ENCODE measurements around the gene SRRM2. TPM values are rescaled to one million over a fixed set of nuclear protein-coding genes. Genes with fewer than 3 reads are reported as not detected.

Gene SRRM2
- total RNA-seq, 1 experiment from 2014 or later: 127 TPM

DNA sequence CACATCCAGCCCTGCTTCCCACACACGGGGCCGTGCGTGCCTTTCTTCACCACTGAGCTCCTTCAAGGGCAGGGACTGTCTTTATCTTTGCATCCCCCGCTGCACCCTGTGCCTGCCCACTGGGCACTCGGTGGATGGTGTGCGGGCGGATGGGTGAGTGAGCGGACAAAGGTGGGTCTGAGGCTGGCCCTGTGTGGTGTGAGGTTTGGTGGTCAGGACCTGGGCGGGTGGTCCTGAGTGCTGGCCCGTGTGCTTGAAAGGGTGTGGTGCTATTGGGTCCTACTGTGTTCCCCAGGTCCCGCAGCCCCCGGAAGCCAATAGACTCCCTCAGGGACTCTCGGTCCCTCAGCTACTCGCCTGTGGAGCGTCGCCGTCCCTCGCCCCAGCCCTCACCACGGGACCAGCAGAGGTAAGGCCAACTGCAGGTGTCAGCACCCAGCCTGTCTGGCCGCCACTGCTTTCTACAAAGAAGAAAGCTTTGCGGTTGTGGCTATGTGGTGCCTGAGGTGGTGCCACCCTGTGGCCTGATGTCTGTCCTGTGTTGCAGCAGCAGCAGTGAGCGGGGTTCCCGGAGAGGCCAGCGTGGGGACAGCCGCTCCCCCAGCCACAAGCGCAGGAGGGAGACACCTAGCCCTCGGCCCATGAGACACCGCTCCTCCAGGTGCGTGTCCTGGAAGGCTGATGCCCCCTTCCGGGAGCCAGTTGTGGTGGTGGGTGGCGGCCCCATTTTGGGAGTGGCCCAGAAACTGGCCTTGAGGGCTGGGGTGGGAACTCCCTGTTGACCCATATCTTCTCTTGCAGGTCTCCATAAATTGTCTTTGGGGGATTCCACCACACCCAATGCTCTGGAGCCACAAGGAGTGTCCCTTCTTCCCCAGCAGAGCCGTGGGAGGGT lies 17.9 kb downstream of the SRRM2 start:
- DNase-seq: peak; percentile 80
- H3K36me3 ChIP-seq (ENCODE audit: insufficient read depth, low read length): peaks cover 42% of the 10 kb centered on the region; the same call in 1 of the 2 replicates
- H3K9ac ChIP-seq (ENCODE audit: low read length): no peak overlapping the region
- H2AFZ ChIP-seq (ENCODE audit: low read length): no peak overlapping the region
- peaks cover 8% of the 10 kb centered on the region for H3K79me2 ChIP-seq (ENCODE audit: low read length)
- H3K9me2 ChIP-seq (replicated peaks; ENCODE audit: insufficient read depth, low read length): no peaks in the 10 kb centered on the region
- no peaks in the 10 kb centered on the region for H3K27me3 ChIP-seq (ENCODE audit: low read length)
- H3K4me3 ChIP-seq (ENCODE audit: low read length): no peak overlapping the region
- no peak overlapping the region for H3K4me2 ChIP-seq (ENCODE audit: low read depth, low read length, poor library complexity, severe bottlenecking)
- no peak overlapping the region for H3K27ac ChIP-seq (ENCODE audit: low read length)
- H3K4me1 ChIP-seq (ENCODE audit: low read length): peaks cover 10% of the 10 kb centered on the region
- no peaks in the 10 kb centered on the region for H3K9me3 ChIP-seq (ENCODE audit: low read length)
- H4K20me1 ChIP-seq (ENCODE audit: insufficient read depth, low read depth, low read length): peaks cover 37% of the 10 kb centered on the region

DNA sequence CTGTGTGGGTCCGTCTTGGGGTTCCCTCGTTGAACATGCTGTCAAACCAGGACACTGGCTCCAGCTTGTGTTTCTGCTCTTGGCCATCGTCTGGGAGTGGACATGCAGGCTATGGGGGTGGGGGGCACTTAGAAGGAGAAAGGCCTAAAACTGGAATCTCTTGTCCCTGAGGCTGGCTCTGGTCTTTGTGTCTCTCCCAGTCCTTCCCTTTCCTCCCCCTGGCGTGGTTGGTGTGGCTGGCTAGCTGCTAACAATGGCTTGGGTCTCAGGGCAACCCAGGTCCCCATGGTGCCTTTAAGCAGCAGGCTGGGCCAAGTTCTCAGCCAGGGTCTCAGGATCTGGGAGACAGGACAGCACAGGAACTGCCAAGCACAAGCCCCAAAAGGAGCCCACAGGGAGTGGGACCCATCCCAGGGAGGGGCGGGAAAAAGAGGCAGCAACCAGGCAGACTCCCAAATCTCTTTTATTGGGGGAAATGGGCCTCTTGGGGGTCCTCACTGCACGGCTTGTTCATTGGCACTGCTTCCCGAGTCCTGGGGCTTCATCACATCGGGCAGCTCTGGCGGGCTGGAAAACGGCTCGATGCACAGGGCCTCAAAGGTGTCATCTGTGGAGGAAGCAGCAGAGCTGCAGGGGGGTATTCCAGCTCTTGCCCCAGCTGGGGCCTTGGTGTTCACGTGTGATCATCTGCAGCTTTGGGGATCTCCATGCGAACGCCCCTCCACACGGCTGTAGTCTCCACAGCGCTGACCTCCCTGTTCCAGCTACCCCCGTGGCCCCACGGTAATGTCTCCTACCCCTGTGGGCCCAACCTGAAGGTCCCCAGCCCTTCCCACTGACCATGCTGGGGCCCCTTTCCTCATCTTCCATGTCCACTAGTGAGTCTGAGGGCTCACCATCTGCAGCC lies 19.3 kb downstream of the SRRM2 start:
- Histone ChIP-seq H3K4me1 (ENCODE audit: low read length) (peaks cover 19% of the 10 kb centered on the region), H3K27me3 (ENCODE audit: low read length) (no peaks in the 10 kb centered on the region), H2AFZ (ENCODE audit: low read length) (no peak overlapping the region), H4K20me1 (ENCODE audit: insufficient read depth, low read depth, low read length) (peaks cover 29% of the 10 kb centered on the region), H3K27ac (ENCODE audit: low read length) (no peak overlapping the region), H3K4me3 (ENCODE audit: low read length) (no peak overlapping the region), H3K79me2 (ENCODE audit: low read length) (peaks cover 19% of the 10 kb centered on the region), H3K9ac (ENCODE audit: low read length) (no peak overlapping the region), H3K9me2 (replicated peaks; ENCODE audit: insufficient read depth, low read length) (no peaks in the 10 kb centered on the region), H3K4me2 (ENCODE audit: low read depth, low read length, poor library complexity, severe bottlenecking) (no peak overlapping the region), H3K36me3 (ENCODE audit: insufficient read depth, low read length) (peaks cover 36% of the 10 kb centered on the region; the same call in 1 of the 2 replicates), H3K9me3 (ENCODE audit: low read length) (no peaks in the 10 kb centered on the region)
- DNase-seq: no peak

DNA sequence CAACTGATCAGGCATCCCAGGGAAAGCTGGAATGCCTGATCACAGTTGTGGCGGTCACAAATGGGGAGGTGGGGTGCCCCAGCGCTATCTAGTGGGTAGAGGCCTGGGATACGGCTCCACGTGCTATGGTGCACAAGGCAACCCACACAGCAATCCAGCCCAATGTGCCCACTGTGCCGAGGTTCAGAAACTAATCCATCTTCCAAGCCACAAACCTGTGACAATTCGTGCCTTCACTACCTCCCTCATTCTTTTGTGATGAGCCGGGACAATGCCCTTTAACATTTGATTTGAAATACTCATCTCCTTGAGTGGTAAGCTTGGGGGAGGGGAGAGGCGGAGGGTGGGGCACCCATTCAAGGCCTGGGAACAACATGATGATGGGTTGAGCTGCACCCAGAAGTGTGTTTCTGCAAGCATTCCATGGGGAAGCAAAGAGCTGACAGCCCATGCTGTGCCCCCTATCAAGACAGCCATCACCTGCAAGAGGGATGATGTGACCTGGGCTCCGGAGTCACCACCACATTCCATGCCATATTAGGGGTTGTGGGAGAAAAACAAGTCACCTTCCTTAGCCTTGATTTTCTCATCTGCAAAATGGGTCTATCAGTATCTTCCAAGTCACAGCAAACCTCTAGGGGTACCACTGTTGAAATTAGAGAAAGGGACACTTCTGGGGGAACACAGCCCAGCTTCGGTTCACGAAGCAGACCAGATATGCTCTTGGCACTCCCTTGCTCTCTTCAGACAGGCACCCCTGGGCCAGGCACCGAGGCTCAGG lies 20.9 kb downstream of the SRRM2 start:
- Histone ChIP-seq H3K4me1 (ENCODE audit: low read length) (peaks cover 23% of the 10 kb centered on the region), H3K9me2 (replicated peaks; ENCODE audit: insufficient read depth, low read length) (no peaks in the 10 kb centered on the region), H3K79me2 (ENCODE audit: low read length) (peaks cover 26% of the 10 kb centered on the region), H3K4me3 (ENCODE audit: low read length) (no peak overlapping the region), H2AFZ (ENCODE audit: low read length) (no peak overlapping the region), H3K9ac (ENCODE audit: low read length) (no peak overlapping the region), H3K36me3 (ENCODE audit: insufficient read depth, low read length) (peaks cover 24% of the 10 kb centered on the region; the same call in 1 of the 2 replicates), H3K9me3 (ENCODE audit: low read length) (no peaks in the 10 kb centered on the region), H3K27me3 (ENCODE audit: low read length) (no peaks in the 10 kb centered on the region), H3K4me2 (ENCODE audit: low read depth, low read length, poor library complexity, severe bottlenecking) (no peak overlapping the region), H3K27ac (ENCODE audit: low read length) (no peak overlapping the region), H4K20me1 (ENCODE audit: insufficient read depth, low read depth, low read length) (peaks cover 24% of the 10 kb centered on the region)
- DNase-seq: no peak

DNA sequence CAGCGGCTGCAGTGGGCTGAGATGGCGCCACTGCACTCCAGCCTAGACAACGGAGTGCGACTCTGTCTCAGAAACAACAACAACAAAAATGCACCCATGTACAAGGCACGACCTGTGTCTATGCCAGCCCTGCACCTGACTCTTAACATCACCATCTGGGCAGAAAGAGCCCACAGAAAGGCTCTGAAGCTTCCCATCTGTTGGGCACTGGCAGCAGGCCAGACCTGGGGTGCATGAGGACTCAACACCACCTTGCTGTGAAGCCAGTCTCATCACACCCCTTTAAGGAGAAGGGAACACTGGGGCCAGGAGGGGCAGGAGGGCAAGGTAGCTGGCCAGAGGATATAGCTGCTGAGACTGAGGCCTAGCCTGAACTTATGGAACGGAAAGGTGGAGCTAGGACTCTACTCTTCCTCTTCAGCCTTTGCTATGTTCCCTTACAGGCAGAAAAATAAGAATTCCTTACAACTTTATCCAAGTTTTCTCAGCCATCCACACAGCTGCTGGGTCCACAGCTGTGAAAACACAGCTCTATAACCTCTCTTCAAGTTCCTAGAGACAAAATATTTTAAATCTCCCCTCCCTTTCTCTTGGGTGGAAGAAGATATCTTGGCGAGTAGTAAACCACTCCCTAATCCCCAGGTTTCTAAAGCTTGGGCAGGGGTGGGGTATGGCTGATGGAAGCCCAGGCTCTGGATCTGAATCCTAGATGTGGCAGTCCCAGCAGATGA lies 21.9 kb downstream of the SRRM2 start:
- H3K36me3 ChIP-seq (ENCODE audit: insufficient read depth, low read length): peaks cover 15% of the 10 kb centered on the region; the same call in 1 of the 2 replicates
- no peaks in the 10 kb centered on the region for H3K9me3 ChIP-seq (ENCODE audit: low read length)
- H3K27ac ChIP-seq (ENCODE audit: low read length): no peak overlapping the region
- H3K27me3 ChIP-seq (ENCODE audit: low read length): no peaks in the 10 kb centered on the region
- H4K20me1 ChIP-seq (ENCODE audit: insufficient read depth, low read depth, low read length): peaks cover 20% of the 10 kb centered on the region
- peaks cover 26% of the 10 kb centered on the region for H3K79me2 ChIP-seq (ENCODE audit: low read length)
- no peak overlapping the region for H3K4me3 ChIP-seq (ENCODE audit: low read length)
- H3K9me2 ChIP-seq (replicated peaks; ENCODE audit: insufficient read depth, low read length): no peaks in the 10 kb centered on the region
- H3K4me1 ChIP-seq (ENCODE audit: low read length): peaks cover 24% of the 10 kb centered on the region
- no peak for DNase-seq
- H2AFZ ChIP-seq (ENCODE audit: low read length): no peak overlapping the region
- H3K9ac ChIP-seq (ENCODE audit: low read length): peak overlapping the region; percentile 95
- H3K4me2 ChIP-seq (ENCODE audit: low read depth, low read length, poor library complexity, severe bottlenecking): no peak overlapping the region

DNA sequence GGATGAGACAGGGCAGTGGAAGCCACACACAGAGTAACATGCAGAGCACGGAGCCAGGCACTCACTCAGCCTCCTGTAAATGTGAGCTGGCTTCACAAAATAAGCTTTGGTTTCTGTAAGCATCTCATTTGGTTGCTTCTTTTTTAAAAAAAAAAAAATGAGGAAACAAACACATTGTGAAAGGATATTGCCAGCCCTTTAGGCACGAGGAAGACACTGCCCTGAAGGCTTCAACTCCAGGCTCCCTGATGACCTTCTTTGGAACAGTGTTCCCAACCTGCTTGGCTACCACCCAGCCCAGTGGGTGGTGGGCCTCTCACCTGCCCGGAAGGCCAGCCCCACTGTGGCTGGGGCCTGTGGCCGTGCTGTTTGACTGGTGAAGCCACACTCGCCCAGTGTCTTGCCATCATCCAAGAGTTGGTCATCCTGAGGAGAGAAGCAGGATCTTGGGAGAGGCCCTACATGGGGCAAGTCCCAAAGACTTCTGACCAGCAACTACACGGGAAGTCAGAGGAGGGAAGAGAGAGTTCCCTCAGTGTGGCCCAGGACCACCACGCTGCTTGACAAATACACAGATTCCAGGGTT lies 22.8 kb downstream of the SRRM2 start:
- H3K4me1 ChIP-seq (ENCODE audit: low read length): peaks cover 24% of the 10 kb centered on the region
- peak overlapping the region; percentile 93 for H3K4me2 ChIP-seq (ENCODE audit: low read depth, low read length, poor library complexity, severe bottlenecking)
- H3K27me3 ChIP-seq (ENCODE audit: low read length): no peaks in the 10 kb centered on the region
- H4K20me1 ChIP-seq (ENCODE audit: insufficient read depth, low read depth, low read length): peaks cover 14% of the 10 kb centered on the region; the same call in 1 of the 2 replicates
- H3K9ac ChIP-seq (ENCODE audit: low read length): peak overlapping the region; percentile 95
- no peak for DNase-seq
- H3K4me3 ChIP-seq (ENCODE audit: low read length): peak overlapping the region; percentile 91
- H3K9me3 ChIP-seq (ENCODE audit: low read length): no peaks in the 10 kb centered on the region
- no peak overlapping the region for H3K27ac ChIP-seq (ENCODE audit: low read length)
- peaks cover 26% of the 10 kb centered on the region for H3K79me2 ChIP-seq (ENCODE audit: low read length)
- H3K9me2 ChIP-seq (replicated peaks; ENCODE audit: insufficient read depth, low read length): no peaks in the 10 kb centered on the region
- H2AFZ ChIP-seq (ENCODE audit: low read length): no peak overlapping the region
- peaks cover 15% of the 10 kb centered on the region; the same call in 1 of the 2 replicates for H3K36me3 ChIP-seq (ENCODE audit: insufficient read depth, low read length)

DNA sequence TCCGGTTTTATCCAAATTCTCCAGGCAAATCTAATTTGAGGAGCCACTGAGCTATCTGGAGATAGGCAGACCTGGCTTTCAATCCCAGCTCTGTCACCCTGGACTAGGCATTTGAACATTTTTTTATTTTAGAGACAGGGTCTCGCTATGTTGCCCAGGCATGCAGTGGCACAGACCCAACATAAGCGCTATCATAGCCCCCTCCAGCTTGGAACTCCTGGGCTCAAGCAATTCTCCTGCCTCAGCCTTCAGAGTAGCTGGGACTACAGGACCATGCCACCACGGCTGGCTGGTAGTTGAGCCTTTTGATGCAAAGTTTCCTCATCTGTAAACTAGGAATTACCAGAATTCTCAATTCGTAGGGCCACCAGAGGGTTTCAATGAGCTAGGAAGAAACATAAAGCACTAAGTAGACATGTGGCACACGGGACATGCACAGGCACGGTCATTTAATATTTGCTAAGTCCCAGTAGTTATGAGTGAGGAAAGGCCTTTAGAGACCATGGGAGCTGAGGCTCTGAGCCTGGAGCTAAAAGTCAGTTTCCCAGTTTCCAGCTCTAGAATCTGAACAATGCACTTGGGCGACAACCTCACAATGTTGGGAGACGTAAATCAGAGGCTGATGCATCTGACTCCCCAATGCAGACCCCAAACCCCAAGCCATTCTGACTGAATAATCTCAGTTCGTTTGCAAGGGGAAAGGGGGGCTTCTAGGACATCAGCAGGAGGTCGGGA lies 23.5 kb downstream of the SRRM2 start:
- peaks cover 11% of the 10 kb centered on the region; the same call in 1 of the 2 replicates for H3K36me3 ChIP-seq (ENCODE audit: insufficient read depth, low read length)
- peak overlapping the region; percentile 95 for H3K9ac ChIP-seq (ENCODE audit: low read length)
- no peak for DNase-seq
- H3K4me1 ChIP-seq (ENCODE audit: low read length): peaks cover 24% of the 10 kb centered on the region
- H3K27ac ChIP-seq (ENCODE audit: low read length): no peak overlapping the region
- peak overlapping the region; percentile 93 for H3K4me2 ChIP-seq (ENCODE audit: low read depth, low read length, poor library complexity, severe bottlenecking)
- no peaks in the 10 kb centered on the region for H3K27me3 ChIP-seq (ENCODE audit: low read length)
- H3K4me3 ChIP-seq (ENCODE audit: low read length): peak overlapping the region; percentile 91
- H3K79me2 ChIP-seq (ENCODE audit: low read length): peaks cover 26% of the 10 kb centered on the region
- H3K9me3 ChIP-seq (ENCODE audit: low read length): no peaks in the 10 kb centered on the region
- H4K20me1 ChIP-seq (ENCODE audit: insufficient read depth, low read depth, low read length): peaks cover 9% of the 10 kb centered on the region; the same call in 1 of the 2 replicates
- no peak overlapping the region for H2AFZ ChIP-seq (ENCODE audit: low read length)
- no peaks in the 10 kb centered on the region for H3K9me2 ChIP-seq (replicated peaks; ENCODE audit: insufficient read depth, low read length)
